Activated naive CD4-positive, alpha-beta T cell (primary cell): ENCODE data around the gene AIG1.
"Not testable (repeated sequence)": the region's sequence is repeated elsewhere in the genome, so short reads cannot be mapped to it uniquely, and the experiment has no call there.

Source experiments
- DNase-seq, 4 experiments: peaks; one replicate each; lab custom pipeline; 2025; lab: John Stamatoyannopoulos, UW

The AIG1 gene

DNA sequence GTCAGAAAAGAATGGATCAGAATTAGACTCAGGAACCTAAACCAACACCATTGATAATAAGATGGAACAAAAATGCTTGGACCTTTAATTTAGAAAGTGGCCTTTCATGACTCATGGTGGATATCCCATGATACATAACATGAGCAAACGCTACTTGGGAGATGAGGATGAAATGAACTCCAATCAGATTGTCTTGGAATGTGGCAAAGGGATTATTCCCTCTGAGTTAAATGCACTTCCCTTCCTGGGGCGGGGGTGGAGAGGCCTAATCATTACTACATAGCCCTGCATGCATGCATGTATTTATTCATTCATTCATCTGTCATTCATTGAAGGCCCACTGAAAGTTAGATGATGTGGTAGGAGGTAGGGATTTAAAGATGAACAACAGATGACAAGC is 174.0 kb downstream of the AIG1 start:
- DNase-seq, result no peak

DNA sequence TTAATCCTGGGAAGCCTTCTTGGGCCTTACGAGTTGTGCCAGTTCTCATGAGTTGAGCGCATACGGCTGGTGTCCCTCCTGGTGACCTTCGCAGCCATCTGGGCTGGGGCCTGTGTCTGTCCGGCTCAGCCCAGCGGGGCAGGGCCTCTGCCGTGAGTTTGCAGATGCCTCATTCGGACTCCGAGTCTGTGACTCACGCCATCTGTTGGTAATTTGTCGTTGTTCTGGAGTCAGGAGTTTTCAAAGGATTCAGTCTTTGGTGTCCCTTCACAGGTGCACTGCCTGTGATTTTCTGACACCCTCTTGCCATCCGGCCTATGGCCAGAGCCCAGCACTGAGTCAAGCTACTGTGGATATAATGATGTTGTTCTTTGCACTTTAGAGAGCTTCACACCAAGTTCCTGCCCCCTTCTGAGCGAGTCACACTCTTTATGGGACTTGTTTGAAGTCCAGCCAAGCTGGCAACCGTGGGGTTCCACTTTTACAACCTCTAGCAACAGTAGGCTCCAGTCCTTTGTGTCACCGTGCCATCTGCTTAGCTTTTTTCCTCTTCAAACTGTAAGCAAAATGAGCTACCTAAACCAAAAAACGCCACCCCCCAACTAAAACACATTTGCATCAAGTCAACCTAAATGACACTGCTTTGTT is 175.6 kb downstream of the AIG1 start:
- no peak for DNase-seq

DNA sequence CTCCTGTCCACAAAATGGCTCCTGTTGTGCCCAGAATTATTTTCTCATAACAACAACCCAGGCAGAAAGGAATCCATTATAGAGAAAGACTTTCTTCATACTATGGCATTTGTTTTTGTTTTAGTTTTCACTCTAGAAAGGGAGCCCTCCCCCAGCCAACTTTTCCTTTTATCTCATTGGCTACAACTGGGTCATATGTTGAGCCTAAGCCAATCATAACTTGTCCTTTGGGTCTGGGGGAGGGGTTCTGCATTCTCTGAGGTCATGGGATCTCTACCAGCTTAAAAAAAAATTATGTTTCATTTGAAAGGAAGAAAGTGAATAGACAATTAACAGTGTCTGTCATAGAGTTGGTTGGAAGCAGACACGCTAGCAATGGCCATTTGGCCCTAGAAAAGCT is 177.6 kb downstream of the AIG1 start:
- DNase-seq, result no peak

DNA sequence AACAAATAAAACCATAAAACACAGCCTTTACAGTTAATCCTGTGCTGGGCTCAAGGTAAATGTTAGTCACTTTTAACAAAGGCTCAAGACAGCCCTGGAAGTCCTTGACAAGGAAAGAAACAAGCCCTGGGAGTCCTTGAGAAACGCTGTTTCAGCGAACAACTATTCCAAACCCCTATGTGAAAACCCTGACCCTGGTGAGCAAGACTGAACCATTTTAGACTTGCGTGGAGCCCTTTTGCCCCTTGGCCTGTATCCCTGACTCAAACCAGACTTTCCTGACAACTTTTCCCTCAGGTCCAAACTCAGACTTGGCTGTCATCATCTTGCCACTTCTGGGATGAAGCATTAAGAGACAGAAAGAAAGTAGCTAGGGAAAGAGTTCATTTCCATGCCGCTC is 180.4 kb downstream of the AIG1 start:
- no peak for DNase-seq

DNA sequence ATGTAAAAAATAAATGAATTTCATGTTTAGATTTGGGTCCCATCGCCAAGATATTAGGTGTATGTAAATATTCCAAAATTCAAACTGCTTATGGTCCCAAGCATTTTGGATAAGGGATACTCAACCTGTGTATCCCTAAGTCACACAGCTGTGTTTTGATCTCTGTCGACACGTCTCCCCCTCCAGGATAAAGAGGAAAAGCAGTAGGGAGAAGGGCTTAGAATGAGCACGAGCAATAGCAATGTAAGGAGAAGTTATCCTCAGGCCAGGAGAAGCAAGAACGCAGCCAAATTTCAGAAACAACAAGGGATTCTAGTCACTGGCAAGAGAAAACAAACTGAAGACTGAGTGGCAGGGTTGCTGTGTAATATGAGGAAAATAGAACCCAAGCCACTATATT is 181.2 kb downstream of the AIG1 start:
- DNase-seq, result no peak

DNA sequence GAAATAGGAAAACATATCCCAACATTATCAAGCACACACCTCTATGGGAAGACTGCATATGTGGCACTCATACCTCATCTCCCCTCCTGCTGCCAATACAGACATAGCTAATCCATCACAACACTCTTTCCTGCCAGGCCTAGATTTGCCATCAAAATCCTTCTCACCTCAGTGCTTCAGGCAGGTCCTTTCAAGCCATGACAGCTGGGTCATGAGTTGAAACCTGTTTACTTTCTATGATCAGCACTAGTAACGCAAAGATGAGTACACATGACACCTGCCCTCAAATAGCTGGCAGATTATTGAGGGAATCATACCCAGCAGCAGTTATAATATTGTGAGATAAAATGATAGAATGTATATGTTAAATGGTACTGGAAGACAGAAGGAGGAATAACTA is 183.1 kb downstream of the AIG1 start:
- DNase-seq, result no peak

DNA sequence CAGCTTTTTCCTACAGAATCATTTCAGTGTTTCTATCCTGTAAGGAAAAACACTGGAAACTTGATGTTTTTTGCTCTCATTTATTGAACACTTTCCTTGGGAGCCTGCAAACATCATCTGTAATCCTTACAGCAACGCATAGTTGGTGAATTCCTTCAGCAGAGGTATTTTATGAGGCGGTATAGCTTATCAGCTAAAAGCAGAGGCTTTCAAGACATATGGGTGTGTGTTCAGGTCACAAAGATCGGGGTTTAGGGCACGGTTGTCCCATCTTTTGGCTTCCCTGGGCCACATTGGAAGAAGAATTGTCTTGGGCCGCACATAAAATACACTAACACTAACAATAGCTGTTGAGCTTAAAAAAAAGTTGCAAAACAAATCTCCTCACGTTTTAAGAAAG is 185.0 kb downstream of the AIG1 start:
- no peak for DNase-seq

DNA sequence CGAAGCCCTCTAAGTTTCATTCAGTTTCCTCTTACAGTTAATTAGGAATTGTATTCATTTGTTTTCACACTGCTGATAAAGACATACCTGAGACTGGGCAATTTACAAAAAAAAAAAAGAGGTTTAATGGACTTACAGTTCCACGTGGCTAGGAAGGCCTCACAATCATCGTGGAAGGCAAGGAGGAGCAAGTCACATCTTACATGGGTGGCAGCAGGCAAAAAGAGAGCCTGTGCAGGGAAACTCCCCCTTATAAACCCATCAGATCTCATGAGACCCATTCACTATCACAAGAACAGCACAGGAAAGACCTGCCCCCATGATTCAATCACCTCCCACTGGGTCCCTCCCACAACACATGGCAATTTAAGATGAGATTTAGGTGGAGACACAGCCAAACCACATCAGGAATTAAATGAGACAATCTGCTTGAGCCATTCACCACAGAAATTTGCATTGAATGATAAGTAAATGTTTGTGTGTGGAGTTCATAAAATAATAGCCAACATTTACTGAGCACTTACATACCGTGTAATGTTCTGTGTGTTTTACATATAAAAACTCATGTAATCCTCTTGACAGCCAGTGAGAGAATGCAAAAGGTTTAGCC is 185.6 kb downstream of the AIG1 start:
- not testable (repeated sequence) for DNase-seq

DNA sequence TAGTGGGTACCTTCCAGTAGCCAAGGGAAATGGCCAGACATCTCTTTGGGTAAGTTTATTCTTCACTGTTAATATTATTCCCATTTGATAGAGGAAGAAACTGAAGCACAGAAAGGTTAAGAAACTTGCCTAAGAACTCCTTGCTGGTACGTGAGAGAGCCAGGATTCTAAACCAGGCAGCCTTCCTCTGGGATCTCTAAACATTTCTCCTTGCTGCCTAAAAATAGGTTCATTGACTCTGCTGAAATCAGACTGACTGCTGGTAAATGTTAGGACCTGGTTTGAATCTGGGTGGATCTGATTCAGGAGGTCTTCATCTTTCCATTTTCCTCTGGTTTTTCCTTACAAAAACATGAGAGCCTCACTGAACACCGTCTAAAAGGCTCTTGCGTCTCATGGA is 186.9 kb downstream of the AIG1 start:
- no peak for DNase-seq

DNA sequence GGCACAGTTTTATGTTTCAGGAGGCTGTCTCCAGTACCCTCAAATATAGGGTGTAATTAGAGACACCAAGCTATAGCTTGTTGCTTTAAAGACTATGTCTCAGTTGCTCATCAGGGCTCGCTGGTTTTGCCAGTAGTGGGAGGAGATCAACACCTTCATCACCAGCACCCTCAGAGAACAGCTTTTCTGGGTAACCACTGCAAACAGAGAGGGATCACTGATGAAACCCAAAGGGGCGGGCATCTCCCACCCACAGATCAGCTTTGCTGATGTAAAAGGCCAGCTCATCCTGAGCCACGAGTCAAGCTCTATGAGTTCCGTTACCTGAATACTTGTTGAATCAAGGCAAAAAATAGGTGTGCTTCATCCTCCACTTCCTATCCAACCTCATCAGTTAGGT is 187.7 kb downstream of the AIG1 start:
- DNase-seq, result no peak

DNA sequence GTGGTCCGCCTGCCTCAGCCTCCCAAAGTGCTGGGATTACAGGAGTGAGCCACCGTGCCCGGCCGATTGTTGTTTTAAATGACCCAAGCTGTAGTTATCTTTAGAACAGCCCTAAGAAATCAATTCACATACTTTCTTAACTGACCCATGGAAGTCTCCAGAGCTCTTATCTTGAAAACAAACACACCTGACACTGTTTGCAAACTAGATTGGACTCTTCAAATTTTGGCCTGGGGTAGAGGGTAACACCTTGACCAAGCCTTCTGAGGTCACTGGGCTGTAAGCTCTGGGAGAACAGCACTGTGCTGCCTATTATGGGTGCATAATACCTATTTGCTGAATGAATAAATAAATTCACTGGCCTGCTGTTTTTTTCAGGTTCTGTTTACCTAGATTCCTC is 190.6 kb downstream of the AIG1 start:
- DNase-seq, result no peak

DNA sequence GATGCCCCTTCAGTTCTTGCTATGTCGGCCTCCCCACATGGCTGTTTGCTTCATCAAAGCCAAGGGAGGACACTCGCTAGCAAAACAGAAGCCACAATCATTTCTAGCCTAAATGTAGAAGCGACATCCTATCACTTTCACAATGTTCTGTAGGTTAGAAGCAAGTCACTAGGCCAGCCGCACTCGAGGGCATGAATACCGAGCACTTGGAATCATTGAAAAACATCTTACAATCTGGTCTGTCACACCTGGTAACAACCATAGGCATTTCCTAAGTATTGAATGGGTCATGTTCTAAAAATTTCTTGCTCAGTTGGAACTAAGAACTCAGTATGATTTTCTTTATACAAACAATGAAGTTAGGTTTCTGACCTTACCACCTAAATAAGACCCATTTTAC is 192.3 kb downstream of the AIG1 start:
- no peak for DNase-seq

DNA sequence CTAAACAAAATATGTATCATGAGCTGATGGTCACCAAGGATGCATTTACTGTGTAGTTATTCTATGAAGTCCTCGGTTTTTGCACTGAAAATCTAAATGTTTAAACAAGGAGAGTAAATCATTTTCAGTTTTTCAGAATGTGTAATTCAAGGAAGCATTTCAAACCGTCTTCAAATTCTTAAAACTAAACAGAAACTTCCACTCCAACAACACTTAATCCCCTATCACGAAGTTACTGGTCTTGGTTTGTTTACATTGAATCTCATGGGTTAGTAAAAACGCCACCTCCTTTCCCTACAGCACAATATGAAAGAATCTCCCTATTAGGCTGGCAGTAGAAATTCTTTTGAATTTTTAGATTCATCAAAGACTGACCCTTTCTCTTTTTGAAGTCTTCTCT is 192.9 kb downstream of the AIG1 start:
- no peak for DNase-seq

DNA sequence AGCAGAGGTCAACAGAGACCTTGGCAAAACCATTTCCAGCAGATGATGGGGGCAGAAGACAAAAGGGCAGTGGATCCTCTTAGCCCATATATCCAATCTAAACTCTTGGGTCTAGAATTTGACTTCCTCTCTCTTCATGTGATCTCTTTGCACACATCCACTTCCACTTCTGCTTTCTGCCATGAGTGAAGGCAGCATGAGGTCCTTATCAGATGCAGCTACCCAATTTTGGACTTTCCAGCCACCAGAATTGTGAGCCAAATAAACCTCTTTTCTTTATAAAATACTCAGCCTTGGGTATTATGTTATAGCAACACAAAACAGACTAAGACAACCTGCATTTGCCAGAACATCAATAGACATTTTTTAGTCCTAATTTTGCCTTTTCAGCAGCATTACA is 198.3 kb downstream of the AIG1 start:
- no peak for DNase-seq

DNA sequence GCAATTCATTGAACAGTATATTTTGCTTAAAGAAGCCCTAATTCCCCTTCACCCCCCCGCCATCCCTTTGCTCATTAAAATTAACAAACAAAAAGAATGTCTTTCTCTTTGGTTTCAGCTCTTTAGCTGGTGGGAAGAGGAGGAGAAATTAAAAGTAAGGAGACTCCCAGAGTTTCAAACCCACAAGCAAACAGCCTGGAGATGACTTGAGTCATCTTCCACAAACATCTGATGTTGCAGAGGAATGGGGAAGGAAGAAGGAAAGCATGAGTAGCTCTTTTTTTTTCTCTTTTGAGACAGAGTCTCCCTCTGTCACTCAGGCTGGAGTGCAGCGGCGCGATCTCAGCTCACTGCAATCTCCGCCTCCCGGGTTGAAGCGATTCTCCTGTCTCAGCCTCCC is 200.2 kb downstream of the AIG1 start:
- DNase-seq, result no peak

DNA sequence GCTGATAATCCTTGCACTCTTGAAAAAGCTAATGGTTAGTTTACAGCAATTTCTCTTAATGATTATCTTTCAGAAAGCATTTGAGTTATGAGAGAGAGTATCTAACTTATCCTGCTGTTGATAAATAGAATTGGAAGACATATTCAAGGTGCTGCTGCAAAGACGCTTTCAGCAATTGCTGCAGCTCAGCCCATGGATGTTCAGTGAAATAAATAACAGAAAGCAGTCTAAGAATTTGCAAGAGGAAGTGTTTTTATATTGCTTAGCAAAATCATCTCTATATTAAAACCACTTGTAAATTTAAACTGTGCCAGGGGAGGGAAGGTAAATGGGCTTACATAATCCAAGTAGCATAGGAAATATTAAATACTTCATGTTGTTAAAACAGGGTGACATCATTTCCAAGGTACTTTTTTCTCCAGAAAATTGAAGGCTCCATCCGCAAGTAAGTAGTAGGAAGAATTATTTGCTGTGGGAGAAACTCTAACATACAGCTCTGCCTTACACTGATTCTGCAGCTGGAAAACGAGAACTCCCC is 201.3 kb downstream of the AIG1 start:
- no peak for DNase-seq

DNA sequence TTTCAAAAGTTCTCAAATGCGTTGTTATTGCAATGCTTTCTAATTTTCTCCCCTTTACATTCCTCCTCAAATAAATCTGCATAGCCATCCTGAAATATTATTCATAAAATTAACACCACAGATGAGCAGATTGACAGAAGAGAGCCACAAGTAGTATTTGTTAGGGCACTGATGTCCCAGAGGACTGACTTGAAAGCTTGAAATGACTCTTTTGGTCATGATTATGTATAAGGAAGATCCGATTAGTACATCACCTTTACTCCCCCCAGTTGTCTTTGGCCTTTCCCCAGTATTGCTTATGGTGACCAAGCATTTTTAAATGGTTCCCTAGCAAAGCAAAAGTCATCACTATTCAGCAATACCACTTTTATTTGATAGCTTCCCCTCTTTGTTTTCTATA is 202.2 kb downstream of the AIG1 start:
- DNase-seq, result no peak

DNA sequence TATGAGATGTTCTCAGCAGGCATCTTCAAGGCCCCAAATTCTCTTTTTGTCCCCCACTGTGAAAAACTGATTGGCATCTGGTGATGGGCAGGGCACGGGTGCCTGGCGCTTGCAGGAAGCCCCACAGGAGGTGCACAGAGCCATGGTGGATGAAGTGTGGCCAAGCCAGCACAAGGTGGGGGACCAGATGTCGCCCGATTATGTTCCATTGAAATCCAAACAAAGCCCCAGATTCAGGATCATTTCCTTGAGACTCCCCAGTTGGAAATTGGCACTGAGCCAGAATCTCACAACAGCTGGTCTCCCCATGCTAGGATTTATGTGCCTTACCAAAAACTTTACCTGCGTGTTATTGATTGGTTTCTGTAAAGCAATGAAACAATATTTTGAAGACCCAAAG is 203.7 kb downstream of the AIG1 start:
- DNase-seq, result no peak

DNA sequence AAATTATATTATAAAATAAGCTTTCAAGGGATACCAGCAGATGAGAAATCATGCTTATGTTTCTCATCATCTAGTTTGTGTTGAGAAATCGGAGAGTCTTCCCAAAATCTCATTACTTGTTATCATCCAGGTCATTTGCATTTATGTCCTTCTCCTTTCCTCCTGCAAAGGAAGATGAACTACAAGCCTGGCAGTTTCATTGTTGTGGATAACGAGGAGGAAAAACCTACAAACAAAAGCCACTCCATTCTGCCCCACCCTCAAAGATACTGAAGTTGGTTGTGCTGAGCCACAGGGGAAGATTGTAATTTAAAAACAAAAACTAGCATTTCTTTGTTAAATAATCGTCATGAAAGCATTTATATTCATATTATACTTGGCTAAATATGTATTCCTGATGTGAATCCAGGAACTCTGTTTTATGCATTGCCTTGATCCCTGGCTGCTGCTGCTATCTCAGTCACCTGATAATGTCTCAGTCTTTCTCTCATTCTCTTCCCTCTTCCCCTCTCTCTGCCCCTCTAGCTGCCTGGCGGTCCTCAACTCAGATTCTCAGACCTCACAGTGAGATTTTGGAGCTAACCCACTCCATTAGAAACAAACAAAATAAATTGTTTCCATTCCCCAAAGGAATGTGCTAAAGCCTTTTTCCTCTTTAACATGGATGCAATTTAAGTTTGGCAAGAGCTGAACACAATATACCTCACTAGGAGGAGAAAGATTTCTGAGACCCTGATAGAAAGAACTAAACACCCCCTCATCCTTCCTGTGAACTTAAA is 204.5 kb downstream of the AIG1 start:
- no peak for DNase-seq

DNA sequence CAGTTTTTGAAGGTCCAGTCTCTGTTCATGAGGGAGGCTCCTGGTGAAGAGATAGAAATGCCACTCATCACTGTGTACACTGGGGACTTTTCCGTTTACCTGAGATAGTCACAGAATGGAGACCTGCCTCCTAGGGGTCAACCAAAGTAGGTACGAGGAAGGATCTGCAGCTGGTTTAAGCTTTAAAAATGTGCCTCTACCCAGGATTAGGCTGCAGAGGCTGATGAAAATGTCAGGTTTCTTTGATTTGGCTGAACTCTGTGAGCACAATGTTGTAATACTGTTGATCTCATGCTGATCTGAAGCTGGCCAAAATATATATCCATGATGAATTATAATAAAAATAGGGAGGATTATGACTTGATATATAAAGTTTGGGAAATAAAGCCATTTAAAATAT is 207.1 kb downstream of the AIG1 start:
- DNase-seq, result no peak

DNA sequence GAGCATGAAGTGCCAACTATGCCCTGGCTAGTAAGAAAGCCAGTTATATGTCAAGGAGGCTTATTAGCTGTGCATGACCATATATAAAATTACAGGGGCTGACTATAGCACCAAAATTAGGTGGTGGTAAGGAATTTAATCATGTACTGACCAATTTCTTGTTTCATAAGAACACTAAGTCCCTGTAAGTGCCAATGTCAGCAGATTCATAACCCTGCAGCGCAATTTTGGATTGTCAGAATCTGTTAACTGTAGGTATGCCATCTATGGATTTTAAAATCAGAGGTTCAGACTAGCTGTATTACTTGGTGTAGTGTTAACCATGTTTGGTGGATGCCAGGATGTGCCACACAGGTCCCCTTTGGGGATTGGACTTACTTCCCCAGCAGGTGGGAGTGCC is 207.8 kb downstream of the AIG1 start:
- no peak for DNase-seq

DNA sequence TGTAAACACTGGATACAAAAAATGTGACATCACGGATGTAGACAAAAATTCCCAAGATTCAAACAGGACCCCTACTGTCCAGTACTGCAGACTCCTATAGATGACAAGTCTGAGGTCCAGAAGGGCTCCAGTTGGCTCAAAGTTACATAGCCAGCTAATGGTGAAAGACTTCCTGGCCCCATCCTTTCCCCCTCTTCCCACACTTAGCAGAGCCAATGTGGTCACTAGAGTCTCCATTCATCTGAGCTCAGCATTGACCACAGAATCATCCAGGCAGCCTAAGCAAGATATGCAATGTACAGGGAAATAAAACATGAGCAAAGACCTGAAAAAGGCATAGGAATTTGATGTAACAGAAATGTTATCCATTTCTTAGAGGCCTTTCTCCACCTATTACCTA is 209.3 kb downstream of the AIG1 start:
- DNase-seq, result no peak

DNA sequence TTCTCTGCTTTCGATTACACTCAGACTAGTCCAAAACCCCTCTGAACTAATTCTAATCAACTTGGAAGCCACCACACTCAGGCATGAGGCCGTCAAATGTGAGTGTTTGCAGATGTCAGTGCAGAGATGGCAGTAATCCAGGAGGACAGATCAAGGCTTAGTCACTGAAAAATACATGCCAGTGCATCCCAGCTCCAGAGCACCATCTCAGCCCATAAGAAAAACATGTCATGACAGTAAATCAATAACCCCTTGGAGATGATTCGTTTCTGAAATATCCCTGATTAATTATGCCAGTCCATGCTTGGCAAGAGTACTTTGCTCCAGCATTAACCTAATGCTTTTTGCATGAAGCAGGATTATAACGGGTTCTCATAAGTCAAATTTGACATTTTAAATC is 210.3 kb downstream of the AIG1 start:
- DNase-seq, result no peak
